Cardiac fibroblast (primary cell): ENCODE results near the gene E2F3.

ENCODE experiments used
- DNase-seq, 2 donors: peaks; one replicate each; pipeline versions ENCODE4 v3.0.0 to v3.0.0-alpha.2; 2010; ENCODE audit warnings: low read depth in 2 of 2
- H3K4me3 ChIP-seq, 2 donors: replicated peaks in 1 of 2; 1 replicate in 1 of 2; 2 replicates in 1 of 2; pipeline ENCODE4 v1.5.1; 2011; ENCODE audit warnings: low read depth in 2 of 2, low read length in 2 of 2, mild to moderate bottlenecking in 2 of 2, moderate library complexity in 1 of 2
- TF ChIP-seq, protein P1 (sequence below): IDR thresholded peaks from one replicate; pipeline ENCODE4 v1.5.1; 2011; ENCODE audit warnings: low read depth, mild to moderate bottlenecking, low read length, inconsistent platforms

E2F3 gene

DNA sequence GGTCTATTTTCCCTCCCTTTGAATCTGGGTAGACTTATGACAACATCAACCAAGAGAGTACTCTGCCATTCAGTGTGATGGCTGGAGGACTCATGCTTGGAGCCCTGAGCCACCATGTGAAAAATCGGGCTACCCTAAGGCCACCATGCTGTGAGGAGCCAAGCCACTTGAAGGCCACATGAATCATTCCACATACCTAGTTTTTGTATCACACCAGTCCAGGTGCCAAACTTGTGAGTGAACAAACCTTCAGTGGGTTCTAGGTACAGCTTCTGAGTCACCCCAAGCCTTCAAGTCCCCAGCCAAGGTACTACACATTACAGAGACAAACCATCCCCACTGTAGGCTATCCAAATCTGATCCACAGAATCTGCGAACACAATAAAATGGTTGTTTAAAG, 37.4 kb upstream of the E2F3 start:
- H3K4me3 ChIP-seq: no peak overlapping the region
- TF ChIP-seq, protein P1, sequence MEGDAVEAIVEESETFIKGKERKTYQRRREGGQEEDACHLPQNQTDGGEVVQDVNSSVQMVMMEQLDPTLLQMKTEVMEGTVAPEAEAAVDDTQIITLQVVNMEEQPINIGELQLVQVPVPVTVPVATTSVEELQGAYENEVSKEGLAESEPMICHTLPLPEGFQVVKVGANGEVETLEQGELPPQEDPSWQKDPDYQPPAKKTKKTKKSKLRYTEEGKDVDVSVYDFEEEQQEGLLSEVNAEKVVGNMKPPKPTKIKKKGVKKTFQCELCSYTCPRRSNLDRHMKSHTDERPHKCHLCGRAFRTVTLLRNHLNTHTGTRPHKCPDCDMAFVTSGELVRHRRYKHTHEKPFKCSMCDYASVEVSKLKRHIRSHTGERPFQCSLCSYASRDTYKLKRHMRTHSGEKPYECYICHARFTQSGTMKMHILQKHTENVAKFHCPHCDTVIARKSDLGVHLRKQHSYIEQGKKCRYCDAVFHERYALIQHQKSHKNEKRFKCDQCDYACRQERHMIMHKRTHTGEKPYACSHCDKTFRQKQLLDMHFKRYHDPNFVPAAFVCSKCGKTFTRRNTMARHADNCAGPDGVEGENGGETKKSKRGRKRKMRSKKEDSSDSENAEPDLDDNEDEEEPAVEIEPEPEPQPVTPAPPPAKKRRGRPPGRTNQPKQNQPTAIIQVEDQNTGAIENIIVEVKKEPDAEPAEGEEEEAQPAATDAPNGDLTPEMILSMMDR: no peak
- DNase-seq: no peak

DNA sequence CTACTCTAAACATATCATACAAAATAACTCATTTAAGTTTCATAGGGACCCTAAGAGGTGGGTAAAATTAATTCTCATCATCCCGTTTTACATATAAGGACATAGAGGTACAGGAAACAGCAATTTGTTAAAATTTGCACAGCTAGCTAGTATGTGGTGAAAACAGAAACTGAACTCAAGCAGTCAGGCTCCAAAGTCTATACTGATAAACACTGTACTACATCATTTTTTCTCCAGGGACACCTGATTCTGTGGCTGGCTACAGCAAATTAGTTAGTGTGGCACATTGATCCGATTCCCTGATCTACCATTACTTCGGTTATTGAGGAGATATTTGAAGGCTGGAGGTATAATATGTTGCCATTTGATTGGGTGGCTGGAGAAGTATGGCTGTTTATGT, 36.2 kb upstream of the E2F3 start:
- TF ChIP-seq, protein P1: no peak
- no peak overlapping the region for H3K4me3 ChIP-seq
- no peak for DNase-seq

DNA sequence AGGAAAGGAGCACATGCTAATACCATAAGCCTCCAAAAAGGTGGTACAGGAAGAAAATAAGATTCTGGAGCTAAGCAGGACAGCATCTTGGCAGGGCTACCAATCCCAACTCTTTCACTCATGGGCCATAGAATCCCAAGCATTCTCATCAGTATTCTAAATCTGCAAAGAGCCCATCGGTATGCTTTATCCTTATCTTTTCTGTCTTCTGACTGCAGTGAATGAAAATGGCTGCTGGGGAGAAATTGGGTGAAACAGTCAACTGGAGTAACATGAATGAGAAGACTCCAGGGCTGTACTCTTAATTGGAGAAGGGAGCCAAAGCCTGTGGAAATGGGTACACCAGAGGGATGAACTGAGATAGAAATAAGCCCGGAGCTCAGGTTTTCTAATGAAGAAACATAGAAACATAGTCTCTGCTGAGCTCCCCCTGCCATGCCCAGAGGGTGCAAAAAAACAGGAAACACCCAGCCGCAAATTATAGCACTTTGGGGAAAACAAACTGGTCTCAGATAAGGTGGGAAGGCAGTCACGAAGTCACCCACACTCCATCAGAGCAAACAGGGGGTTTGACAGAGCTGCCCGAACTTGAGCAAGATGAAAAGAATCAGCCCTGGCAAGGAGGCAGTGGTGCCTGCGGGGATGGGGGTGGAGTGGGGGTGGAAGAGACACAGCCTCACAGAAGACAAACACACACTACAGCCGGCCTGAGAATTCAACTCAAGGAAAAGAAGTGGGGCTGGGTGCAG, 35.4 kb upstream of the E2F3 start:
- DNase-seq: no peak
- no peak overlapping the region for H3K4me3 ChIP-seq
- TF ChIP-seq, protein P1: no peak

DNA sequence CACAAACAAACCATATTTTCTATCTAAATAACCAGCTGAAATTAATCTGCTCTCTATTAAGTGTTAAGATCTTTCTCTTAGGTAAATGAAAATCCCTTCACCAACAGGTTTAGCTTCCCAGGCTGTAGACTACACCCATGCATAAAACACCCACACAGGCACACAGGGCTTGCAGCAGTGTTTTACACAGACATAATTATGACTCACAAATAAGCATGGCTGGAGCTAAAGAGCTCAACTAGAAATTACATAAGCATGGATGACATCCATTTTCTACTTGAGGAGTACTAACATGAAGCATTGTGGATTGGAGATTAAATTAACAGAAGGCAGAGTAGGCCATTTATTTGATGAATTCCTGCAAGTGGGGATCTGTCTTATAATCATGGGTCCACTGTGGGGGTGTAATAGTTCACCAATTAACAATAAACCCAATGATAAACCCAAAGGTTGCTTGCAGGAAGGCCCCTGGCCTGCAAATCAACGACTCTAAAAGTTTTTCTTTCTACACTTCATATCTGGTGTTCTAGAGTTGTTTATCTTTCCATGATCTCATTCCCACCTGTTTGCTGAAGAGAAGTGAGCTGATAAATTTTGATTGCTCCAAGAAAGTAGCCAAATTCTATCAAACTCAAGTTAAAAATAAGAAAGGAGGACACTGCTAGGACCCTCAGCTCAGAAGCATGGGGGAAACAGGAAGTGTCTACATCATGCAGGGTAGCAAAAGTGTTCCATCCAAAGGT, 33.8 kb upstream of the E2F3 start:
- TF ChIP-seq, protein P1: no peak
- DNase-seq: peak in 1 of 2 donors; percentile 3
- H3K4me3 ChIP-seq: no peak overlapping the region

DNA sequence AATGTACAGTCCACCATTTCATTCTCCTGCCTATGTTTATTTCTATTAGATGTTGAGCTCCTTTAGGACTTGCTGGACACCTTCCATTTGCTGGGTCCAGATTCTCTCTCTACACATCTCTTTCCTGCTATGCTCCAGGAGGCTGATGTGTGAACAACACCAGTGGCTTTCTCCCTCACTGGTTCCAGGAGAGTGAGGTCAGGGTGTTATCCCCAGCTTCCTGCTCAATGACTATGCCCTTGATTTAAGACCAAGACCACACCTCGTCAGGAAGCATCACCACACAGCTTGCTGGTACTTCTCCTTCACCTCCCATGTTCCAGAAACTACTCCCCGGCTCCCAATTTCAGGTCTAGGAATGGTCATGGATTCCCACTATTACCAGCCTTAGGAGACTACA, 31.3 kb upstream of the E2F3 start:
- DNase-seq: no peak
- H3K4me3 ChIP-seq: no peak overlapping the region

DNA sequence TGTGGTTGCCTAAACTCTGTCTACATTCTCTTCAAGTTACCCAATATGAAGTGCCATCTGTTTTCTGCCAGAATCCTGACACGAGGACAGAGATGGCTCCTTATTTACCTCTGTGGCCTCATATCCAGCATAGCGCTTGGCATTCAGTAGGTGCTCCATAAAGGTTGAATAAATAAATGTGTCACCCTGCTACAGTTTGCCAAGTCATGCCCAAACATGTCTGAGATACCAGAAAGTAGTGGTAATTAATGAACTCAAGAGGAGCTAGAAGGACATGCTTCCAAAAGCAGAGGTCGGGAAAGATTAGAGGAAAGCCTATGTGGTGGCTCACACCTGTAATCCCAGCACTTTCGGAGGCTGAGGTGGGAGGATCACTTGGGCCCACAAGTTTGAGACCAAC, 30.9 kb upstream of the E2F3 start:
- TF ChIP-seq, protein P1: no peak
- no peak overlapping the region for H3K4me3 ChIP-seq
- DNase-seq: no peak

More for the DNA sequence above, 31.3 kb upstream of the E2F3 start:
- TF ChIP-seq, protein P1: no peak
